ENCODE measurements around the gene CREB5. TPM values are rescaled to one million over a fixed set of nuclear protein-coding genes. Genes with fewer than 3 reads are reported as not detected.

The CREB5 gene
- total and polyA plus RNA-seq, 2 of the 8 experiments (the other 6 are each of a cell fraction or from before 2014, with no cell fraction given), result 2.4 to 2.7 TPM

GRCh38 chr7:28395831-28396230 is 16.5 kb upstream of the CREB5 start:
- CTCF ChIA-PET (ENCODE audit: partially characterized antibody), result interaction anchor here (0.9 kb wide), 1 partner anchor 230 kb away, joined by 3 read pairs; no protein-coding TSS in a partner anchor
- Histone ChIP-seq H3K4me1 (replicated peaks in 1 of 4; ENCODE audit: control insufficient read depth in 3 of 4, insufficient read depth in 4 of 4, low read length in 3 of 4) (no peaks in the 10 kb centered on the region), H4K5ac (ENCODE audit: insufficient read length, low read depth, low read length) (no peak overlapping the region), H3K79me1 (ENCODE audit: low read depth, low read length) (no peaks in the 10 kb centered on the region), H2BK12ac (ENCODE audit: low read depth, low read length) (no peak overlapping the region), H4K20me1 (replicated peaks in 1 of 2; ENCODE audit: control insufficient read depth in 1 of 2, insufficient read depth in 2 of 2, low read length in 2 of 2) (no peaks in the 10 kb centered on the region), H3K9ac (replicated peaks in 1 of 4; ENCODE audit: extremely low read depth in 1 of 4, low read depth in 3 of 4, low read length in 3 of 4) (no peak overlapping the region), H4K91ac (replicated peaks; ENCODE audit: insufficient read length, low read length) (no peak overlapping the region), H2BK120ac (replicated peaks; ENCODE audit: low read depth, low read length) (no peak overlapping the region), H3K4me3 (ENCODE audit: extremely low read depth in 1 of 4, insufficient read depth in 2 of 4, low read depth in 3 of 4, low read length in 4 of 4) (no peak overlapping the region), H3K9me3 (ENCODE audit: insufficient read depth in 2 of 2, low read depth in 1 of 2, low read length in 1 of 2) (no peaks in the 10 kb centered on the region), H2BK15ac (ENCODE audit: low read length) (no peak overlapping the region), H3K23me2 (ENCODE audit: low read depth, low read length) (no peaks in the 10 kb centered on the region), H2BK5ac (ENCODE audit: low read depth, low read length) (no peak overlapping the region), H3K79me2 (ENCODE audit: control insufficient read depth in 1 of 2, insufficient read depth in 2 of 2, low read length in 2 of 2) (no peaks in the 10 kb centered on the region), H3K27me3 (replicated peaks in 1 of 4; ENCODE audit: control insufficient read depth in 3 of 4, extremely low read depth in 1 of 4, insufficient read depth in 3 of 4, low read length in 3 of 4) (no peaks in the 10 kb centered on the region), H2AFZ (ENCODE audit: low read length) (no peak overlapping the region), H3K4me2 (ENCODE audit: insufficient read depth in 1 of 2, low read depth in 2 of 2, low read length in 2 of 2) (no peak overlapping the region), H4K8ac (ENCODE audit: extremely low read depth, insufficient read depth, low read length) (no peak overlapping the region), H3K18ac (ENCODE audit: extremely low read depth, low read length) (no peak overlapping the region), H3K36me3 (ENCODE audit: control insufficient read depth in 2 of 4, insufficient read depth in 4 of 4, low read length in 3 of 4) (no peaks in the 10 kb centered on the region), H3K23ac (ENCODE audit: insufficient read length) (no peak overlapping the region), H3K27ac (ENCODE audit: low read depth, low read length) (no peak overlapping the region), H2AK5ac (ENCODE audit: low read depth, low read length) (no peak overlapping the region), H2BK20ac (ENCODE audit: low read length) (no peak overlapping the region), H3K4ac (replicated peaks; ENCODE audit: insufficient read length, low read depth, low read length) (no peak overlapping the region), H3K56ac (replicated peaks; ENCODE audit: insufficient read length, low read depth, low read length) (no peak overlapping the region), H3K14ac (ENCODE audit: insufficient read length) (no peak overlapping the region)
- no peak for FAIRE-seq
- 72% methylated on average over 2 of the region's 2 CpGs; no CpG with 5 or more reads in 1 of the 2 experiments for WGBS, 2 experiments (ENCODE audit: extremely low coverage in 1 of 2, insufficient coverage in 1 of 2, insufficient read length in 1 of 2, insufficient replicate concordance in 2 of 2, low coverage in 1 of 2, low lambda C conversion rate in 2 of 2, missing lambda C conversion rate in 1 of 2)
- DNase-seq (ENCODE audit: low read depth in 1 of 2, low spot score in 2 of 2), result no peak
- POLR2A ChIA-PET (ENCODE audit: partially characterized antibody), result interaction anchor here (0.6 kb wide), 1 partner anchor 120 kb away, joined by 3 read pairs; no protein-coding TSS in a partner anchor
- TF ChIP-seq SIX5 (IDR thresholded peaks at IDR 0.05; ENCODE audit: low read depth, low read length) (no peak), KDM1A (IDR thresholded peaks at IDR 0.05; ENCODE audit: borderline replicate concordance, low read length) (no peak), ATF3 (IDR thresholded peaks at IDR 0.05; ENCODE audit: insufficient read depth, low read depth, low read length) (no peak), TAF7 (optimal IDR thresholded peaks at IDR 0.05; ENCODE audit: borderline replicate concordance, low read depth, low read length) (no peak), JUN (IDR thresholded peaks at IDR 0.05; ENCODE audit: low read depth, low read length) (no peak), POU5F1 (IDR thresholded peaks at IDR 0.05; ENCODE audit: low read depth, low read length) (no peak), RFX5 (IDR thresholded peaks at IDR 0.05; ENCODE audit: borderline replicate concordance, low read depth, low read length) (no peak), SIN3A (conservative IDR thresholded peaks at IDR 0.05 in 1 of 2, IDR thresholded peaks at IDR 0.05 in 1 of 2; ENCODE audit: low read depth in 1 of 2, low read length in 2 of 2) (no peak), RAD21 (IDR thresholded peaks at IDR 0.05 in 1 of 2, conservative IDR thresholded peaks at IDR 0.05 in 1 of 2; ENCODE audit: low read depth in 2 of 2, low read length in 2 of 2) (no peak), ASH2L (IDR thresholded peaks at IDR 0.05; ENCODE audit: low read length) (no peak), EGR1 (IDR thresholded peaks at IDR 0.05; ENCODE audit: borderline replicate concordance, low read depth, low read length) (no peak), MAX (IDR thresholded peaks at IDR 0.05) (no peak), SP4 (IDR thresholded peaks at IDR 0.05; ENCODE audit: low read length) (no peak), YY1 (IDR thresholded peaks at IDR 0.05; ENCODE audit: low read depth, low read length) (no peak)
